ENCODE results near the gene TTC39A. TPM values are rescaled to one million over a fixed set of nuclear protein-coding genes. Genes with fewer than 3 reads are reported as not detected.

The TTC39A gene
- total and polyA plus RNA-seq, 12 donors: 4.7 to 44.8 (median 15.7) TPM

DNA sequence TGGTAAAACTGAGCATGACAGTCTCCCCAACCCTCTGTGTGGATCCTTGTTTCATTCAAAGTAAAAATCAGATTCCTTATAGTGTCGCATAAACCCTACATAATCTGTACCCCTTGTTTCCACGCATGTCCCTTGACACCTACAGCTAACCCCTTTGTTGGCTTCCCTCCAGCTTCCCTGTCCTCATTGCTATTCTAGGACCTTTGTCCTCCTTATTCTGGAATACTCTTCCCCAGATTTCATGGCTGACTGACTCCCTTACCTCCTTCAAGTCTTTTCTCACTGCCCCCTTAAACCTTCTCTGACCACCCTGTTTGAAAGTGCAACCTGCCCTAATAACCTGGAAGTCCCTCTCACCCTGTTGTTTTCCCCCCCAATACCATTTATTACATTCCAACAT lies 90.3 kb downstream of the TTC39A start:
- no peaks in the 10 kb centered on the region for H3K27me3 ChIP-seq
- intact Hi-C loops (cut with DNase I): no loop called here
- no peak for TF ChIP-seq POLR2A (IDR thresholded peaks at IDR 0.05)
- TF ChIP-seq, protein P1, sequence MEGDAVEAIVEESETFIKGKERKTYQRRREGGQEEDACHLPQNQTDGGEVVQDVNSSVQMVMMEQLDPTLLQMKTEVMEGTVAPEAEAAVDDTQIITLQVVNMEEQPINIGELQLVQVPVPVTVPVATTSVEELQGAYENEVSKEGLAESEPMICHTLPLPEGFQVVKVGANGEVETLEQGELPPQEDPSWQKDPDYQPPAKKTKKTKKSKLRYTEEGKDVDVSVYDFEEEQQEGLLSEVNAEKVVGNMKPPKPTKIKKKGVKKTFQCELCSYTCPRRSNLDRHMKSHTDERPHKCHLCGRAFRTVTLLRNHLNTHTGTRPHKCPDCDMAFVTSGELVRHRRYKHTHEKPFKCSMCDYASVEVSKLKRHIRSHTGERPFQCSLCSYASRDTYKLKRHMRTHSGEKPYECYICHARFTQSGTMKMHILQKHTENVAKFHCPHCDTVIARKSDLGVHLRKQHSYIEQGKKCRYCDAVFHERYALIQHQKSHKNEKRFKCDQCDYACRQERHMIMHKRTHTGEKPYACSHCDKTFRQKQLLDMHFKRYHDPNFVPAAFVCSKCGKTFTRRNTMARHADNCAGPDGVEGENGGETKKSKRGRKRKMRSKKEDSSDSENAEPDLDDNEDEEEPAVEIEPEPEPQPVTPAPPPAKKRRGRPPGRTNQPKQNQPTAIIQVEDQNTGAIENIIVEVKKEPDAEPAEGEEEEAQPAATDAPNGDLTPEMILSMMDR (IDR thresholded peaks at IDR 0.05): no peak
- H3K4me3 ChIP-seq: no peak overlapping the region
- no peak overlapping the region for H3K27ac ChIP-seq
- H3K36me3 ChIP-seq (replicated peaks in 1 of 2): no peaks in the 10 kb centered on the region
- WGBS, 4 donors: 66 to 74% (median 71%) methylated on average over 2 of the region's 2 CpGs
- DNase-seq: no peak
- H3K9me3 ChIP-seq (replicated peaks in 1 of 3): no peaks in the 10 kb centered on the region
- H3K4me1 ChIP-seq (replicated peaks in 1 of 2): peaks cover 10 to 64% of the 10 kb centered on the region in 2 donors

DNA sequence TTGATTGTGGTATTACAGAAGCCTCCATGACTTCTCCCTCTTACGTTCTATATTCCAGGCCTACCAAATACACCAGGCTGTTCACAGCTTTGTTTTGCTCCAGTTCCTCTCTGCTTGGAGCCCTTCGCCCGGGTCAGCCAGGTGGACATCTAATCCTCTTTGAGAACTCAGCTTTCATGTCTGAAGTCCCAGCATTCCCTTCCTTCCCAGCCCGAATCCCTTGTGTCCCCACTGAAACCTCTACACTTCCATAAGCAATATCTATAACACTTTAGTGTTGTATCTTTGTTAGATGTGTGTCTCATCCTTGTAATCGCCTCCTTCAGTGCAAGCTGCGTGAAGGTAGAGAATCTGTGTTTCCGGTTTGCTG lies 92.3 kb downstream of the TTC39A start:
- intact Hi-C loops (cut with DNase I): loop anchor here in 1 of 2 donors (10.0 kb wide), 1 partner anchor 57 kb away; no protein-coding TSS in a partner anchor

DNA sequence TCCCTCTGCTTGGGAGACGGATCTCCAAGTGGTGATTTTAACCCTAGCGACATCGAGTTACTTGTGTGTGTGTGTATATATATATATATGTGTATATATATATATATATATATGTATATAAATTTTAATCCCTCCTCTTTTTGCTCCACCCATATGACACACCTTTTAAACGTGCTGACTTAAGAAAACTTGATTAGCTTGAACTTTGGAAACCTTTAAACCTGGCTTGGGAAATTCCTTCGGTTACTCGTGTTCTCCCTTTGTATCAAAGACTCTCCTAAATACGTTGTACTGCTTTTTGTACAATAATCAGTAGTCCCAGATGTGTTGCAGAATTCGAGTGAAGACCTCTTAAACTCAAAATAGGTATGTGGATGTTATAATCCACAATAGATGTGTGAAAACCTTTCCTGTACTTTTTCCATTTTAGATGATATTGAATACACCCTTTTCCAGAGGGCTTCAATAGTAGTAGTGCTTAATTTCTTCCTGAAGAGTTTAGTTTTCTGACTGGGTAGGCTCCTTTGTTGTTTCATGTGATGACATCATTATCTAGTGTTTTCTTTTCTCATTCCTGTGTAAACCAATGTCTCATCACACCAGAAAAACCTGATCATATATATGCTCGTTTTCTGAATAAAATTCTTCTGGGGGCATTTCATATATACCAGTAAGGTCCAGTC lies 92.9 kb downstream of the TTC39A start:
- Histone ChIP-seq H3K27ac (peak overlapping the region in 4 of 5 donors; percentile 92 to 98 (median 95)), H3K4me3 (peak overlapping the region in 3 of 4 donors; percentile 68 to 95 (median 73)), H3K36me3 (replicated peaks in 1 of 2) (no peaks in the 10 kb centered on the region), H3K27me3 (no peaks in the 10 kb centered on the region), H3K4me1 (replicated peaks in 1 of 2) (peaks cover 14 to 63% of the 10 kb centered on the region in 2 donors), H3K9me3 (replicated peaks in 1 of 3) (no peaks in the 10 kb centered on the region)
- 2 to 6% (median 4%) methylated on average over 9 of the region's 9 CpGs for WGBS, 4 donors
- DNase-seq: no peak
- TF ChIP-seq, protein P1 (IDR thresholded peaks at IDR 0.05): no peak
- no peak for TF ChIP-seq POLR2A (IDR thresholded peaks at IDR 0.05)
- intact Hi-C loops (cut with DNase I): loop anchor here in 1 of 2 donors (10.0 kb wide), 1 partner anchor 57 kb away; no protein-coding TSS in a partner anchor

More for the DNA sequence above, 92.3 kb downstream of the TTC39A start:
- Histone ChIP-seq H3K27ac (peak overlapping the region in 4 of 5 donors; percentile 33 to 98 (median 84)), H3K4me3 (peak overlapping the region in 2 of 4 donors; percentile 21 to 73), H3K4me1 (replicated peaks in 1 of 2) (peaks cover 14 to 68% of the 10 kb centered on the region in 2 donors), H3K36me3 (replicated peaks in 1 of 2) (no peaks in the 10 kb centered on the region), H3K27me3 (no peaks in the 10 kb centered on the region), H3K9me3 (replicated peaks in 1 of 3) (no peaks in the 10 kb centered on the region)
- 5 to 20% (median 12%) methylated on average over 7 of the region's 7 CpGs for WGBS, 4 donors
- DNase-seq: no peak
- TF ChIP-seq POLR2A (IDR thresholded peaks at IDR 0.05): peak in 1 of 2 donors; percentile 4
- TF ChIP-seq, protein P1 (IDR thresholded peaks at IDR 0.05): no peak

Other genes with a start within 250 kb of the TTC39A start
- not detected for gene C1orf185, start 228.3 kb downstream of the TTC39A start, total RNA-seq
- not detected for gene C1orf185, start 228.3 kb downstream of the TTC39A start, polyA plus RNA-seq
- gene RNF11, start 94.3 kb downstream of the TTC39A start, total RNA-seq: 100 to 1,000 TPM in 7 of 9 donors, 10 to 100 TPM in 2; 70.3 to 140 (median 118) TPM
- 100 to 1,000 TPM in 1 of 3 donors, 10 to 100 TPM in 2; 32.6 to 142 (median 49.0) TPM for gene RNF11, start 94.3 kb downstream of the TTC39A start, polyA plus RNA-seq
- 100 to 1,000 TPM in 7 of 9 donors, 10 to 100 TPM in 2; 66.7 to 180 (median 111) TPM for gene EPS15, start 188.7 kb upstream of the TTC39A start, total RNA-seq
- 10 to 100 TPM; 31.7 to 83.3 (median 34.7) TPM for gene EPS15, start 188.7 kb upstream of the TTC39A start, polyA plus RNA-seq

Data from adrenal gland (tissue), 12 donors.